Activated naive CD4-positive, alpha-beta T cell treated with anti-CD3 and anti-CD28 coated beads, Interleukin-2, amount 50 U/mL, for 24 hours (primary cell): Measurements from ENCODE around the gene HES1.
A peak's percentile ranks its signal among the peaks of the same experiment; 100 is the strongest.

Experiments used
- H3K27ac Mint-ChIP-seq: one replicate; pipeline ENCODE4 v1.8.0; 2021; ENCODE audit warnings: mild to moderate bottlenecking, mixed read lengths
- H3K27me3 Mint-ChIP-seq: one replicate; pipeline ENCODE4 v1.8.0; 2021; ENCODE audit warnings: mixed read lengths
- H3K36me3 Mint-ChIP-seq: one replicate; pipeline ENCODE4 v1.8.0; 2021; ENCODE audit warnings: mixed read lengths
- H3K4me1 Mint-ChIP-seq: one replicate; pipeline ENCODE4 v1.8.0; 2021; ENCODE audit warnings: mixed read lengths
- H3K4me3 Mint-ChIP-seq: one replicate; pipeline ENCODE4 v1.8.0; 2021; ENCODE audit warnings: mild to moderate bottlenecking, mixed read lengths
- H3K9me3 Mint-ChIP-seq: one replicate; pipeline ENCODE4 v1.8.0; 2021; ENCODE audit warnings: mixed read lengths

Gene HES1

DNA sequence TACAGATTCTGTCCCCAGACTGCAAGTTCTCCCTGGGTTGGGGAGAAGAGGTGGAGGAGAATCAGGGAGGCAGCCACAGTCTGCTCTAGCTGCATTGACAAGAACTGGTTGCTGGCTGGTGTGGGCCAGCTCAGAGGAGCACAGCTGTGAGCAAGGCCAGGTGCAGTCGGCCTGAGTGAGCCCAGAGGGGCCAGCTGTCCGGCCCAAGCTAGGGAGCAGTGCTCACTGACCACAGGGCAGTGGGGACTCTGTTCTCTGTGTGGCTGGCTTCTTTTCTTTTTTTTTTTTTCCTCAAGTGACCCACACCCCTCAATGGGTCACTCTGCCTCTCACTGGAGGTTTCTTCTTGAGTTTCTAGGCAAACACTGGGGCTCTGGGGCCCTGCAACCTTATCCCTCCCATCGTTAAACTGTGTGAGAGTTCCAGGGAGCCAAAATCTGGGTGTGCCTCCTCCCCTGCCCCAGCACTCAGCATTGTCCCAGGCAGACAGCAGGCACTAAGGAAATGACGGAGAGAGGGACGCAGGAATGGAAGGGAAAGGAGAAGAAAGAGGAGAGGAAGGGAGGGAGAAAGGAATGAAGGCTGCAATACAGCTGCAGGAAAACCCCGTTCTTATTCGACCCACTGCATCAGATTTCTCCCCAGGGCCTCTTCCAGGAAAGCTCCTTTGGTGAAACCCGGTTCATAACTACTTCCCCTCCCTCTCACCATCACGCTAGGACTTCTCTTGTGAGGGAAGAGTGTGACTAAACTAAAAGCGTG is 37.7 kb upstream of the HES1 start:
- Mint-ChIP-seq H3K27ac (no peak overlapping the region), H3K27me3 (no peaks in the 10 kb centered on the region), H3K4me1 (peaks cover 24% of the 10 kb centered on the region), H3K4me3 (no peak overlapping the region), H3K9me3 (no peaks in the 10 kb centered on the region), H3K36me3 (no peaks in the 10 kb centered on the region)

DNA sequence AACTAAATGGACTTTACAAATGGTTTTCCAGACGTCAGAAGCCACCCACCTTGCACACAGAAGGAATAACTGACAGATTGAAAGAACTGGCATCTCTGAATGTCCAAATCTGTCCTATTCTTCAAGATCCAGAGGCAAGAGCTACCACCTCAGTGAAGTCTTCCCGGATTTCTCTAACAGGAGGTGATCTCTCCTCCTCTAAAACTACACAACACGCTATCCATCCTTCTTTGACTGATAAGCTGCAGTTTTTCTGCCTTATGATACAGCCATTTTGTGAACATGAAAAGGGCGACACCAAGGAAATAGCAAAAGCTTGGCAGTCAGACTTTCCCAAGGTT is 37.1 kb upstream of the HES1 start:
- H3K9me3 Mint-ChIP-seq: no peaks in the 10 kb centered on the region
- no peak overlapping the region for H3K4me3 Mint-ChIP-seq
- peaks cover 29% of the 10 kb centered on the region for H3K4me1 Mint-ChIP-seq
- H3K27ac Mint-ChIP-seq: no peak overlapping the region
- no peaks in the 10 kb centered on the region for H3K36me3 Mint-ChIP-seq
- H3K27me3 Mint-ChIP-seq: no peaks in the 10 kb centered on the region

DNA sequence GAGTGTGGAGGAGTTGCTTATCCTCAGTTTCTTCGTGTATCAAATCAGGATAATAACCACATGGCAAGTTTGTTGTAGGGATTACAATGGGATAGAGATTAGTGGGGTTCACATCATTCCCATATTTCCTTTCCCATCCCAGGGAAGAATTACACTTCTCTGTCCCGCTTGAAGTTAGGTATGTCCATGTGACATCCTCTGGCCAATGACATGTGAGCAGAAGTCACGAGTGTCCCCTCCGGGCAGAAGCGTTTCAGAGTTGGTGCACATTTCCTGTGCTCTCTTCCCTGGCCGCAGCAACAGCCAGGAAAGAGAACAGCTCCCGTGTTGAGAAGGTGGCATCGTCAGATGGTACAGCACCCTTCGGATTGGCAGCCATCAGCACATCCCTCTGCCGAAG is 36.7 kb upstream of the HES1 start:
- H3K4me3 Mint-ChIP-seq: no peak overlapping the region
- H3K36me3 Mint-ChIP-seq: no peaks in the 10 kb centered on the region
- H3K27me3 Mint-ChIP-seq: no peaks in the 10 kb centered on the region
- H3K4me1 Mint-ChIP-seq: peaks cover 29% of the 10 kb centered on the region
- no peaks in the 10 kb centered on the region for H3K9me3 Mint-ChIP-seq
- H3K27ac Mint-ChIP-seq: no peak overlapping the region

GRCh38 chr3:194100856-194101390 is 35.0 kb upstream of the HES1 start:
- H3K4me1 Mint-ChIP-seq: peaks cover 17% of the 10 kb centered on the region
- H3K4me3 Mint-ChIP-seq: no peak overlapping the region
- H3K9me3 Mint-ChIP-seq: no peaks in the 10 kb centered on the region
- H3K27me3 Mint-ChIP-seq: no peaks in the 10 kb centered on the region
- H3K36me3 Mint-ChIP-seq: no peaks in the 10 kb centered on the region
- H3K27ac Mint-ChIP-seq: no peak overlapping the region

DNA sequence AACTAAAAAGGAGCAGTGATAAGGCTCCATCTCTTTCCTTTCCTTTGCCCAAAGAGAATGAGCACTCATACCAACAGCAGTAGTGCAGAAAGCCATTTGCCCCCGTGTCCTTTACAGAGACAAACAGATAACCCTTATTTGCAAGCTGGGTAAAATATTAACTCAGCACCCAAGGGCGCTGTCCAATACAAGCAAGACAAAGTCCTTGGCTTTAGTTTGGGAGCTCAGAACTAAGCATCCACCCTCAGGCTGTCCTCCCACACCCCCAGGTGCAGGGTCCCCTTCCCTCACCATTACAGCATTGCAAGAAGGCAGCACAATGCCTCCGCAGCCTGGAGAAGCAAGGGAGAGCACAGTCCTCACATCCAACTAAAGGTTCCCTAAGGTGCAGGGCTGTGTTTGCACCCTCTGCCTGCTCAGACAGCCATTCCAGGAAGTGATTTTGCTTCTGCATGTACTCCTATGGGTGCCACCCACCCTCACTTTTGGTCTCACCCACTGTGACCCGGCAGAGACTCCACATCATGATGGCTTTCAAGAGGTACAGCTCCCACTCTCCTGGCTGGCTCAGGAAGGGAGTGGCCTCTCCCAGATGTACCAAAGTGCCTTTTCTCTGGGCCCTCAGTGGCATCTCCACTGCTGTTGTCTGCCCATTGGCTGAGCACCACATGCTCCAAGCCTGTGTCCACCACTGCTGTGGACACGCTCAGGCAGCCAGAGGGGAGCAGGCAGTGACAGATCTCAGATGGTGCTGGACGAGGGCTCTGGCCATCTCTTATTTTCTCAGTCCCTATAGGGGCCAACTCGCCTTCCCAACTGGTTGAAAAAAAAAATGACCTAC is 34.1 kb upstream of the HES1 start:
- no peaks in the 10 kb centered on the region for H3K36me3 Mint-ChIP-seq
- H3K27ac Mint-ChIP-seq: no peak overlapping the region
- H3K4me1 Mint-ChIP-seq: peaks cover 16% of the 10 kb centered on the region

GRCh38 chr3:194102436-194102835 is 33.5 kb upstream of the HES1 start:
- Mint-ChIP-seq H3K4me1 (peaks cover 19% of the 10 kb centered on the region), H3K27me3 (no peaks in the 10 kb centered on the region), H3K4me3 (no peak overlapping the region), H3K36me3 (no peaks in the 10 kb centered on the region), H3K27ac (no peak overlapping the region), H3K9me3 (no peaks in the 10 kb centered on the region)

More for the DNA sequence above, 34.1 kb upstream of the HES1 start:
- H3K27me3 Mint-ChIP-seq: no peaks in the 10 kb centered on the region
- no peaks in the 10 kb centered on the region for H3K9me3 Mint-ChIP-seq
- no peak overlapping the region for H3K4me3 Mint-ChIP-seq

DNA sequence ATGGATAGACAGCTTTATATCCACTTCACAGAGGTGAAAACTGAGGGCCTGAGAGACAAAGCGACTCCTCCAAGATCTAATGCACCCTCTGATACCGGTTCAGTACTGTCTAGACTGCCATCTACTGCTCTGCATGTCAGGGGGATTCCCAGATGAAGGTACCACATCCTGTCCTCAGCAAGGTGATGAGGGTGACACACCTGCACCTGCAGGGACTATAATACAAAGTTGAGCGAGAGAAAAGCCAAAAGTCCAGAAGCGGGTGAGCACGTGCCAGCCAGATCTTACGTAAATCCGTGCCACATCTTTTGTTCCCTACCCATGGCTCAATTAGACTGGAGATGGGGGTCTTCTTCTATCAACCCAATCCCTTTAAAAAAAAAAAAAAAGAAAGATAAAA is 32.4 kb upstream of the HES1 start:
- no peaks in the 10 kb centered on the region for H3K27me3 Mint-ChIP-seq
- H3K4me3 Mint-ChIP-seq: no peak overlapping the region
- H3K4me1 Mint-ChIP-seq: peaks cover 19% of the 10 kb centered on the region
- H3K36me3 Mint-ChIP-seq: no peaks in the 10 kb centered on the region
- peak overlapping the region; percentile 82 for H3K27ac Mint-ChIP-seq
- no peaks in the 10 kb centered on the region for H3K9me3 Mint-ChIP-seq

- Mint-ChIP-seq H3K27ac (peak overlapping the region; percentile 68), H3K4me1 (peaks cover 19% of the 10 kb centered on the region), H3K4me3 (no peak overlapping the region), H3K9me3 (no peaks in the 10 kb centered on the region), H3K27me3 (peaks cover under 1% of the 10 kb centered on the region), H3K36me3 (no peaks in the 10 kb centered on the region)
Measured at GRCh38 chr3:194103983-194104751, 31.8 kb upstream of the HES1 start.

- Mint-ChIP-seq H3K9me3 (no peaks in the 10 kb centered on the region), H3K27ac (no peak overlapping the region), H3K36me3 (no peaks in the 10 kb centered on the region), H3K4me3 (no peak overlapping the region), H3K27me3 (peaks cover 3% of the 10 kb centered on the region), H3K4me1 (peaks cover 19% of the 10 kb centered on the region)
Measured at GRCh38 chr3:194105292-194105691, 30.7 kb upstream of the HES1 start.

DNA sequence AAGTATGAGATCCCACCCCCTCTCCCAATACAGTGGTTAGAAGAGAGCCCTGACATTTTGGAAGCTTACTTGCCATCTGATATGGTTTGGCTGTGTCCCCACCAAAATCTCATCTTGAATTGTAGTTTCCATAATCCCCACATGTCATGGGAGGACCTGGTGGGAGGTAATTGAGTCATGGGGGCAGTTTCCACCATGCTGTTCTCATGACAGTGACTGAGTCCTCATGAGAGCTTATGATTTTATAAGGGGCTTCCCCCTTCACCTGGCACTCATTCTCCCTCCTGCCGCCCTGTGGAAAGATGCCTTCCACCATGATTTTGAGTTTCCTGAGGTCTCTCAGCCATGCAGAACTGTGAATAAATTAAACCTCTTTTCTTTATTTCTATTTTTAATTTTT is 28.8 kb upstream of the HES1 start:
- Mint-ChIP-seq H3K9me3 (no peaks in the 10 kb centered on the region), H3K36me3 (no peaks in the 10 kb centered on the region), H3K4me1 (peaks cover 19% of the 10 kb centered on the region), H3K4me3 (peak overlapping the region; percentile 36), H3K27me3 (peaks cover 3% of the 10 kb centered on the region), H3K27ac (peak overlapping the region; percentile 8)

DNA sequence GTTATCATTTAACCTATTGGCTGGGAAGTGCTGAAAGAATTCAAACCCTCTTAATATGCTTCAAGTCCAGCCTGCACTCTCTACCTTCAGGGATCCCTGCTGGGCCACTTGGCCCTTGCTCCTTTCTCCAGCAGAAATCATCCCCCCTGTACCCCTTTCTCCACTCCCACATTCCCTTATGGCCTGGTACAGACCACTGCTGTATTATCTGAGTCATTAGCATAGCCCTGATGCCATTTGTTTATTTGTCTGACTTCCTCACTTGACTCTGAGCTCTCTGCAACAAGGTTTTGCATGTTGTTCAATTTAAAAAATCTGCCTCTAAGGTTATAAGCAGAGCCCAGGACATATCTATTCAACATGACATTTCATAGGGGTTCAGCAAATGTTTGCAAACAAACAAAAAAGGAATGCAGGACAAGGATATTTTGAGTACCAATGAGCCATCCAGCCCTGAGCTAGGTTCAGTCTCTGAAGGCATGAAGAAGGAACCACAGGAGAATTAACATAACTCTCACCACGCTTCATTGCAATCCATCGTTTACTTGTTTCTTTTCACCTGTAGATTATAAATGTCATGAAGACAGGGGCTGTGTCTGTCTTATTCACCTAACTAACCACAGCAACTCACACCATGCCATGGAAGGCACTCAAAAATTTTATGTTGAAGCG is 26.6 kb upstream of the HES1 start:
- Mint-ChIP-seq H3K9me3 (no peaks in the 10 kb centered on the region), H3K36me3 (no peaks in the 10 kb centered on the region), H3K27ac (no peak overlapping the region), H3K27me3 (peaks cover 3% of the 10 kb centered on the region), H3K4me1 (peaks cover 6% of the 10 kb centered on the region), H3K4me3 (no peak overlapping the region)

GRCh38 chr3:194110483-194110882 is 25.5 kb upstream of the HES1 start:
- Mint-ChIP-seq H3K4me1 (peaks cover 6% of the 10 kb centered on the region), H3K4me3 (no peak overlapping the region), H3K9me3 (no peaks in the 10 kb centered on the region), H3K27ac (no peak overlapping the region), H3K36me3 (no peaks in the 10 kb centered on the region), H3K27me3 (peaks cover 3% of the 10 kb centered on the region)

GRCh38 chr3:194111336-194111735 is 24.6 kb upstream of the HES1 start:
- Mint-ChIP-seq H3K4me1 (peaks cover 6% of the 10 kb centered on the region), H3K4me3 (no peak overlapping the region), H3K27me3 (peaks cover 3% of the 10 kb centered on the region), H3K27ac (no peak overlapping the region), H3K9me3 (no peaks in the 10 kb centered on the region), H3K36me3 (no peaks in the 10 kb centered on the region)

- Mint-ChIP-seq H3K9me3 (no peaks in the 10 kb centered on the region), H3K27me3 (peaks cover 4% of the 10 kb centered on the region)
Measured at GRCh38 chr3:194112120-194113106, 23.5 kb upstream of the HES1 start.

More at GRCh38 chr3:194112120-194113106, 23.5 kb upstream of the HES1 start:
- Mint-ChIP-seq H3K4me3 (no peak overlapping the region), H3K4me1 (no peaks in the 10 kb centered on the region), H3K36me3 (no peaks in the 10 kb centered on the region), H3K27ac (no peak overlapping the region)
